HG03432 (cell line): Measurements from ENCODE around the gene MUS81.

Experiments used
- ATAC-seq: cut with Tn5 transposase; IDR thresholded peaks from one replicate; pipeline ENCODE4 v1.9.1; 2021; ENCODE audit warnings: mild to moderate bottlenecking, moderate library complexity; ENCODE audit not compliant: unreplicated experiment

MUS81 gene

DNA sequence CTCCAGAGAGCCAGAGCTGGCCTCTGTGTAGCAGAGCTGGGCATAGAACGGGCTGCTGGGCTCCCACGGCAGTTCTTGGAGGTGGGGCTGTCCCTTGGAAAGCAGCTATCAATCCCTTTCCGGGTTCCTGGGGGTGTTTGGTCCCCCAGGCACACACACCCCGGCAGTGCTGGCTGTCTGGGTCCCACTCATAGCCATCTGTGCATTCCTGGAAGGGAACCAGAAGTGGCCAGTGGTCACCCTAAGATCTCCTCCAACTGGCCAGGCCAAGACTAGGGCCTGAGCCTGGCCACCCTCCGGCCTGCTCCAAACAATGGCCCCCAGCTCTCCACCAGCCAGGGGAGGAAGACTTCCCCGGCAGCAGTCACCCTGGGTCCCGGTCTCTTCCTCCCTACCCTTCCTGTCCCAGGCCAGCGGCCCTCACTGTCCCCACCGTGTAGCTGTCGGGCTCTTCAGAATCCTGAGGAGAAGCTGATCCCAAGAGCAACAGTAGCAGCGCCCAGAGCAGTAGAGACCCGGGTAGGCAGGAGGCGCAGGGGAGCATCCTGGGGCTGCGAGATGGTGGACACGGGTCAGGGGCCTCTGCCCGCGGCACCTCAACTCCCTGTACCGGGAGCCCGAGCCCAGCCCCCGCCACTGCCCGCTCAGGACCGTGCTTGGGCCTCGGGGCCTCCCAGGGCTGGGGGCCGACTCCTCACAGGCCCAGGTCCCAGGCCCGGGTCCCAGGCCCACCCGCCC is 11.7 kb downstream of the MUS81 start:
- no peak for ATAC-seq

DNA sequence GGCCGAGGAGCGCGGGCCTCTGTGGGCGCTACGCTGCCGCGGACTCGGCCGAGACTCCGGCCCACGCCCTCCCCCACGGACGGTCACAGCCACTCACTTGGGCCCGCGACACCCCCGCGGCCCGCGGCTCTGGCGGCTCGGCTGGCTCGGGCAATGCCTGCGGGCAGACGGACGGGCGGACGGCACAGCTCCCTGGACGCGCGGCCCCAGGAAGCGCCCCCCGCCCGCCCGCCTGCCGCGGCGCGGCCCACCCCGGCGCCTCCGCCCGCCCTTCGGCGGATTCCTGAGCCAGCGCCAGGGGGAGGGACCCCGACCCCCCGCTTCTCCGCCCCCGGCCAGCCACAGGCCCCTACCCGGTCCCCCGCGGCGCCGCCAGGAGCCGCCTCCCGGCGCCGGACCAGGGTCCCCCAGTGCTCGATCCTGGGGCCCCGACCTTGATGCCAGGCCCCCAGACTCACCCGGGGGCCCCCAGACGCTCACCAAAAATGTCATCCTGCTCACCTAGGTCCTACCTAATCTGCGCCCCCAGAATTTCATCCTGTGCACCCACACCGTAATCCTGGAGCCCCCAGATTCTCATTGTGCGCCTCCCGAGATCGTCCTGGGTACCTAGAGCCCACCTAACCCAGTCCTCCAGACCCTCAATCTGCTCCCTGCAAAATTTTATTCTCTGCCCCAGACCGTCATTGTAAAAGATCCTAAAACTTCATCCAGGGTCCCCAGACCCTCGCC is 12.5 kb downstream of the MUS81 start, which contains the start of gene EFEMP2:
TSS of gene EFEMP2 (minus strand) at position 215 of the 732 bp plus-strand sequence. CDS start 446 bp downstream, outside the sequence.
- no peak for ATAC-seq

DNA sequence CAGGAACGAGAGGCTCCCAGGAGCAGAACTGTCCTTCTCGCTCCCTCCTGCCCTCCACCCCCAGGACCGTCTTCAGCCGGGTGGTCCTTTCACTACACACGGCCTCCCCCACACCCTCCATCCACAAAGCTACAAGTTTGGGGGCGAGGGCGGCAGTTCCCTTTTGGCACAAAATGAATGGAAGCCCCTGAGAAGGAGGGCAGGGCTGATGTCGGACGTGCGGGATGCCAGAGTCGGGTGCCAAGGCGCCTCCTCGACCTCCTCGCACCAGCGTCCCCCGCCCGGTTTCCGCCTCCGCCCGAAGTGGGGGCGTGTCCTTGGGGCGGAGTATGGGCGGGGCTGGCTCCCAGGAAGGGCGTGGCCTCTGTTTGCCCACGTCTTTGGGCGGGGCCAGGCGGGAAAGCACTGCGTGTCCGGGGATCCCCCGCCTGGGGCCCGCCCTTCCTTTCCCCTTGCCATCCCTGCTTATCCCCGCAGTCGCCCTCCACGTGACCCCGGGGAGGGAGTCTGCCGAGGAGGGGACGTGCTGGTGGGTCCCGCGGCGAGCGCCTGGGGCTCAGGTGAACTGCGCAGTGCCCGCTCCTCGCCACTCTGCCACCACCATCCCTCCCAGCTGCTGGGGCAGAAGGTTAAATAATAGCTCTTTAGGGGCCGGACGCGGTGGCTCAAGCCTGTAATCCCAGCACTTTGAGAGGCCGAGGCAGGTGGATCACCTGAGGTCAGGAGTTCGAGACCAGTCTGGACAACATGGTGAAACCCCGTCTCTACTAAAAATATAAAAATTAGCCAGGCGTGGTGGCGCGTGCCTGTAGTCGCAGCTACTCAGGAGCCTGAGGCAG is 13.3 kb downstream of the MUS81 start:
- ATAC-seq, result peak; percentile 81

DNA sequence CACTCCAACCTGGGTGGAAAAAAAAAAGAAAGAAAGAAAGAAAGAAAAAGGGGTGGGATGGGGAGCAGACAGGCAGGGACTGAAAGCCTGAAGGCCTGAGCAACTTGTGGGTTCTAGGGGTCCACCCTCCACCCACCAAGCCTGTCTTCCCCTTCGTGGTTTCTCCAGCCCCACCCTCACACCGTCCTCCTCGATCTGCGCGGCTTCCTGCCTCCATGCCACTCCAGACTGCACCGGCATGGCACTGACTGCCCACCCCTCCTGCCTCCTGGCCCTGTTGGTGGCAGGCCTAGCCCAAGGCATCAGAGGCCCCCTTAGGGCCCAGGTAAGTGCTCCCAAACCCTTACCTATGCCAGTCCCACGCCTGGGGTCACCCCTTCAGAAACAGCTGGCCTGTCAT is 19.4 kb downstream of the MUS81 start, which contains the start of gene CTSW:
TSS of gene CTSW (plus strand) at position 221 of the 400 bp plus-strand sequence. CDS start at position 239, 18 bp downstream.
- ATAC-seq, result no peak

DNA sequence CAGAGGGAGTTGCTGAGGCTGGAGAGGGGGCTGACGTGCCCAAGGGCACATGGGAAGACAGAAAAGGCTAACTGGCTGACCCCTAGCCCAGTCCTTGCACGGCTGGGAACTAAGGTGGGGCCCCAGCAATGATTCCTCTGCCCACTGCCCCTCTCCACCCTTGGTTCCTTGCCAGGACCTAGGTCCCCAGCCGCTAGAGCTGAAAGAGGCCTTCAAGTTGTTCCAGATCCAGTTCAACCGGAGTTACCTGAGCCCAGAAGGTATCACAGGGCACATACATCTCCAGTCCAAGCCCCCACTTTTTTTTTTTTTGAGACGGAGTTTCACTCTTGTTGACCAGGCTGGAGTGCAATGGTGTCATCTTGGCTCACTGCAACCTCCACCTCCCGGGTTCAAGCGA is 19.8 kb downstream of the MUS81 start:
- no peak for ATAC-seq

DNA sequence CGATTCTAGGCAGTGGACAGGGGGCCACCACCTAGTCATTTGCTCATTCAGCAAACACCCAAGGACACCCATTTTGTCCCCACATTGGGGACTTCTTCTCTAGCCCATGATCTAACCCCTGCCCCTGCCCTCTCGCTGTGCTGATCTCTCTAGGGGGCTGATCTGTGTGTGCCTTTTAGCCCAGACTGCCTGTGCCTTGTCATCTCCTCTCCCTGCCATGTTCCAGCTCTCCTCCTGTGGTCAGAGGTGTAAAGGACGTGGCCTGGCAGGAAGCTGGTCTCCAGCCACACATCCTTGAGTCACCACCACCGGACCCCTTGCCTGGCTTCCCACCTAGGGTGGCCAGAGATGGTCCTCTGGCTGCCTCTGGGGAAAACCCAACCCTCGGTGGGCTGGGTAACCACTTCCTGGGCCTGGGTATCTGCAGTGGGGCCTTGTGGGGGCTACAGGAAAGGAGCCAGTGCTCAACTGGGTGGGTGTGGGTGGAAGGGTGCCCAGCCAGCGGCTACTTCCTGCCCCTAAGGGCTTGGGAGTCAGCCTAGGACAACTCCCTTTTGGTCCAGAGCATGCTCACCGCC is 20.7 kb downstream of the MUS81 start:
- no peak for ATAC-seq

DNA sequence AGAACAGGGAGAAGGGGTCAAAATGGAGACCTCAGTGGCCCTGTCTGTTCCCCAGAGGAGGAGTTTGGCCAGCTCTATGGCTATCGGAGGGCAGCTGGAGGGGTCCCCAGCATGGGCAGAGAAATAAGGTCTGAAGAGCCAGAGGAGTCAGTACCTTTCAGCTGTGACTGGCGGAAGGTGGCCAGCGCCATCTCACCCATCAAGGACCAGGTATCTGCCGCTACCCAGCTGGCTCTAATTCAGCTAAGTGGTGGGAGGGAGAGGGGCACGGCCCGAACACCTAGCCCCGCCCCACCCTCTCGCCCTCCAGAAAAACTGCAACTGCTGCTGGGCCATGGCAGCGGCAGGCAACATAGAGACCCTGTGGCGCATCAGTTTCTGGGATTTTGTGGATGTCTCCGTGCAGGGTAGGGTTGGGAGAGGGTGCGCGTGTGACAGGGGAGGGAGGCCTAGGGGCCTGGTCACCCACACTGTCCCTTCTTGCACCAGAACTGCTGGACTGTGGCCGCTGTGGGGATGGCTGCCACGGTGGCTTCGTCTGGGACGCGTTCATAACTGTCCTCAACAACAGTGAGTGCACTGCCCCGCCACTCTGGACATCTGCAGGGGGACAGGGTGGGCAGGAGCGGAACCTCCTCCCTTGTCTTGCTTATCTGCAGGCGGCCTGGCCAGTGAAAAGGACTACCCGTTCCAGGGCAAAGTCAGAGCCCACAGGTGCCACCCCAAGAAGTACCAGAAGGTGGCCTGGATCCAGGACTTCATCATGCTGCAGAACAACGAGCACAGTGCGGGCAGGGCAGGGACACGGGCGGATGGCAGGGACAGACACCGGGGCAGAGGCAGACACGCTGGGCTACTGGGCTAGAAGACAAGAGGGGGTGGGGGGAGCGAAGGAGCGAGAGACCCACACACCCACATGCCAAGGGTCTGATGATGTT is 22.2 kb downstream of the MUS81 start:
- no peak for ATAC-seq

DNA sequence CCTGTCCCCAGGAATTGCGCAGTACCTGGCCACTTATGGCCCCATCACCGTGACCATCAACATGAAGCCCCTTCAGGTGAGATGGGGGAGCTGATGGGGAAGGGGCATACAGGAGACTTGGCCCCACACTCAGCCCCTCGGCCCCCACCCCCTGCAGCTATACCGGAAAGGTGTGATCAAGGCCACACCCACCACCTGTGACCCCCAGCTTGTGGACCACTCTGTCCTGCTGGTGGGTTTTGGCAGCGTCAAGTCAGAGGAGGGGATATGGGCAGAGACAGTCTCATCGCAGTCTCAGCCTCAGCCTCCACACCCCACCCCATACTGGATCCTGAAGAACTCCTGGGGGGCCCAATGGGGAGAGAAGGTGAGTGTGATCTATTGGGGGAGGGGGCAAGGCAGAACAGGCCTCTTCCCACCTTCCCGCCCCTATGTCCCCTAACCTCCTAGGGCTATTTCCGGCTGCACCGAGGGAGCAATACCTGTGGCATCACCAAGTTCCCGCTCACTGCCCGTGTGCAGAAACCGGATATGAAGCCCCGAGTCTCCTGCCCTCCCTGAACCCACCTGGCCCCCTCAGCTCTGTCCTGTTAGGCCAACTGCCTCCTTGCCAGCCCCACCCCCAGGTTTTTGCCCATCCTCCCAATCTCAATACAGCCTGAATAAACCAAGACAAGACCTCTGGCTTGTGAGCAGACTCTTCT is 23.0 kb downstream of the MUS81 start:
- ATAC-seq, result no peak

DNA sequence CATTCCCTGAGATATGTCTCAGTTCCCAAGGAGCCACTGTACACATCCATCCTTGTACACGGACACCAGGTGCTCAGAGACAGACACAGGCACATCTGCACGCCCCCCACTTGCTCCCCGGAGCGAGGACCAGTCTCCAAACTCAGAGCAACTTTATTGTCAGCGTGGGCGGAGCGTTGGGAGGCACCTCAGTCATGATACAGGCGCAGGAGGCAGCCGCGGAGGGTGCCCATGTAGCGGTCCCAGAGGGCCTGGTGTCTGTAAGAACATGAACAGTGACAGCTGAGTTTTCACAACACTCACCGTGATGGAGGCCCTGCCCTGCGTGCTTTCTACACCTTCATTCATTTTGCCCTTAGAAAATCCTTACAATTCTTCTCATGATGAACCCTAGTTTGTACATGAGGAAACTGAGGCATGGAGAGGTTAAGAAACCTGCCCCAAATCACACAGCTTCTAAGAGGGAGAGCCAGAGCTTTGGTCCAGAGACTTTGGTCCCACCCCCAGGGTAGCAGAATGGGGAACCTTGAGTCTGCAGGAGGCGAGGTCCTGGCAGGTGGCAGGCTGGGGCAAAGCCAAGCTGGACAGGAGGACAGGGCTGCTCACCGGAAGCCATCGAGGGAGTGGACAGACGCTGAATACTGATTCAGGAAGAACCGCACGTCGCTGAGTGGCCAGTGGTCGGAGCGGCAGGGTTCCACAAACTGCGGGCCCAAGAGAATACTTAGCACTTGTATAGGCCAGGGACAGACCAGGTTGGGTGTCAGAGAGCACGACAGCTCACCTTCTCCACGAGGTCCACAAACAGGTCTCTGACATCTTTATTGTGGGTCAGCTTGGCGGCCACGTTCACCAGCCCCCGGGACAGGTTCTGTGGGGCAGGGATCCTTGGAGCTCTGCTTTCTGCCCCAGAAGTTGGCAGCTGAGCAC is 23.8 kb downstream of the MUS81 start:
- ATAC-seq, result no peak

DNA sequence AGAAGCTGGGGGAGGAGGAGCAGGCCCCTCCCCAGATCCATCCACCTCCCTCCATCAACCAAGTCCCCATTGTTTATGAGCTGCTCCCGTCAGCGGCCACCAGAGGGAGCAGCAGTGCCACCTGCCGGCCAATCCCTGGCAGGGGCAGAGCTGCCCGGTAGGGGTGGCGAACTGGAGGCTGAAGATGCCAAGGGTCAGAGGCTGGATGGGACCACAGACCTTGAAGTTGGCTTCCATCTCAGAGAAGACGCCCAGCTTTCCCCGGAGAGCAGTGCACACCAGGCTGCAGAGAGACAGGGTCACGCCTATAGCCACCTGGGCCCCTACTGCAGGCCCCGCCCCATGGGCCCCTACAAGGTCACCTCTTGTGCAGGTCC is 24.5 kb downstream of the MUS81 start:
- no peak for ATAC-seq

DNA sequence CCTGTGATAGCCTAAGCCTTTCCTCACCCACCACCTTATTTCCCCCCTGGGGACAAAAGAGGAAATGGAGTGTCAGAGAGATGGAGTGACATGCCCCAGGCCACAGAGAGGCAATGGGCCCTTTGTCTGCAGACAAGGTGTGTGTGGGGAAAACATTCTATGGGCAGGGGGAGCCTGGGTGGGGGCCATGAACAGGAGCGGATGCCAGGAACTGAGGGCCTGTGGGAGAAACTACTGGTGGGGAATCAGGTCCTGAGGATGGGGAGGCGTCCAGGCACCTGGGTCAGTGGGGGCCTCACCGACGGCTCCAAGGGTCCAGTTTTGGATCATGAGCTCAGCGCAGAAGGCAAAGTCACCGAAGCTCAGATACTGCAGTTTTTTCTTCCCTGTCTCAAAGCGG is 25.0 kb downstream of the MUS81 start:
- ATAC-seq, result no peak

DNA sequence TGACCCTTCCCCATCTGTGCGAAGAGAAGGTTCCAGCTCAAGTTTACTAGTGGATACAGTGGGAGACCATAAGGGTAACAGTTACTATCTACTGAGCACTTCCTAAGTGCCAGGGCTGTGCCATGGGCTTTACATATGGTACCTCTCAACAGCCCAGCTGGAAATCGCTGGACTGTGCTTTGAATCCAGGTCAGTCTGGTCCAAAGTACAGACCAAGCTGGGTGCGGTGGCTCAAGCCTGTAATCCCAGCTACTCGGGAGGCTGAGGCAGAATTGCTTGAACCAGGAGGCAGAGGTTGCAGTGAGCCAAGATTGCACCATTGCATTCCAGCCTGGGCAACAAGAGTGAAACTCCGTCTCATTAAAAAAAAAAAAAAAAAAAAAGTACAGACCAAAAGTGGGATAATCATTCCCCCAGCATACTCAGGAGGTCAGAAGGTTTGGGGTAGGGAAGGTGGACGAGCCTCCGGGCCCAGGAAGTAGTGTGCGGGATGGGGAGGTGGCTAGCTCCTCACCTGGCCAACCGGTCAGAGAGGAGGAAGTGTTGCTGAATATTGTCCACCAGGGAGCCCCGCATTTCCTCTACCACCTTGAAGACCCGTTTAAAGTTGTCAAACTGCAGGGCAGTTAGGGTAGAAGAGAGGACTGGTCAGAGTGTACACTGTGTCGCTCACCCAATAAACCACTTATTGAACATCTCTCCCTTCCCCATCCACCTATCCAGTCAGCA is 25.7 kb downstream of the MUS81 start:
- no peak for ATAC-seq

DNA sequence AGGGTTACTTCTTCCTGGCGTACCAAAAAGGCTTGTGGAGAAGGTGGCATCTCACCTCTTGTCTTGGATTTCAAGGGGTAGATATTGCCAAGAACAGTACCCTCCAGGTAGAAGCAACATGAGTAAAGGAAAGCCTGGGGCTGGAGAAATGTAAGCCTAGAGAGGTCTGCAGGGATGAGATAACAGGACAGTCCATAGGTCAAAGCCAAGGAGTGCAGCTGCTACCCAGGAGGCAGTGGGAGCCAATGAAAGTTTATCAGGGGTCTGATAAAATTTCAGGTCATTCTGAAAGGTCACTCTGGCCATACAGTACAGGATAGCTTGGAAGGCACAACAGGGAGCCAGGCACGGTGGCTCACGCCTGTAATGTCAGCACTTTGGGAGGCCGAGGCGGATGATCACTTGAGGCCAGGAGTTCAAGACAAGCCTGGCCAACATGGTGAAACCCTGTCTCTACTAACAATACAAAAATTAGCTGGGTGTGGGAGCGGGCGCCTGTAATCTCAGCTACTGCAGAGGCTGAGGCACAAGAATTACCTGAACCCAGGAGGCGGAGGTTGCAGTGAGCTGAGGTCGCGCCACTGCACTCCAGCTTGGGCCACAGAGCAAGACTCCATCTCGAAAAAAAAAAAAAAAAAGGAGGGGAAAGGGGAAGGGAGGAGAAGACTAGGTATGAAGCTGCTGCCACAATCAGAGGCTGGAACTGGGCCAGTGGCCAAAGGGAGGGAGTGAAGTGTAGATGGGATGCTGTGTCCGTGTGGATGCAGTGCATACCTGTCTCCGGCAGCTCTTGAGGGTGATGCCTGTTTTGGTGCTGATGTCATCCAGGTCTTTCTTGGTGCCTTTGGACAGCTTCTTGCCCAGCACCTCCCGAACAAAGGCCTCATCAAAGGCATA is 26.8 kb downstream of the MUS81 start:
- ATAC-seq, result no peak

DNA sequence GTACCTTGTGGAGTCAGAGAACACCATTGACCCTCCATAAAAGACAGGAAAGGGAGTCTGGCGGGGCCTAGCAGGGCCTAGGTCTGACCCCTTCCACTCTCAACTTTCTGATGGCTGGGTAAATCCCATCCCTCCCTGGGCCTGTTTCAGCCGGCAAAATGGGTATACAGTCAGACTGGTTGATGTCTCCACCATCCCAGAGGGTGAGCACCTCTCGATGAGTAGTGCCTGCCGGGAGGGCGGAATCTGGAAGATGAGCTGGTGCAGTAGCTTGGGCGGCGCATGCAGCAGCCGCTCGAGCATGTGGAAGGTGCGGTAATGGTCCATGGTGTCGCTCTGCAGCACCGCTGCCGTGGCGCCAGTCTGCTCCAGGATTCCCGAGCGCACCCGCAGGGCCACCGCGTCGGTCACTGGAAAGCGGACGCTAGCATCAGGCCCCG is 27.5 kb downstream of the MUS81 start:
- peak; percentile 1 for ATAC-seq

DNA sequence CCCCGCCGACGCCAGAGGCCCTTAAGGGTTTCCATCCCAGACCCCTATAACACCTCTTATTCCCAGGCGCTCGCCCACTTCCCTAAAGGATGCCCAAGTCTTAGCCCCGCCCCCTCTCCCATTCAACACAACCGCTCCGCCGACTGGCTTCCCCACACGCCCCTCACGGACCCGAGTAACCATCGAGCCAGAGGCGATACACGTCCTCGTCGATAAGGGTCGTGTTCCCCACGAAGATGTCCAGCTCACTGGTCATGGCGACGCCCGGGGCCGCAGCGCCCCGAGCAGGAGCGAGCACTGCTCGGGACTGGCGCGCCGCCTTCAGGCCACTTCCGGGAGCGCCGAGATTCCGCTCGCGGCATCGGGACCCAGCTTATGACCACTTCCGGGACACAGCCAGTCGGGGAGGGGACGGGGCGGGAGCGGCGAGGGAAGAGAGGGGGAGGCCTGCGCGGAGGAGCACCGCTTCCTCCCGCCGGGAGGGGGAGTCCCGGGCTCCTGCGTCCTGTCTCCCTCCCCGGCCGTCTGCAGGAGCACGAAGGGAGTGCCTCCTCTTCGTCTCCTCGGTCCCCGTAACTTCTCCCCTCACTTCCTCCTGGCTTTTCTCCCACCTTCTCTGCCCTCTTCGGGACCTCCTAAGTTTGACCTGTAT is 28.1 kb downstream of the MUS81 start, which contains the start of gene FIBP:
TSS of gene FIBP (minus strand) at position 309 of the 652 bp plus-strand sequence. CDS start at position 256, 53 bp downstream.
- ATAC-seq, result peak; percentile 59
